K562 (cell line): ENCODE measurements around the gene PGGHG. TPM values are rescaled to one million over a fixed set of nuclear protein-coding genes. Genes with fewer than 3 reads are reported as not detected.
"Not testable (repeated sequence)": the region's sequence is repeated elsewhere in the genome, so short reads cannot be mapped to it uniquely, and the experiment has no call there.

ENCODE experiments used
- CTBP1 ChIP-seq: fragments of 450-650 bp; IDR thresholded peaks from 2 replicates; pipeline ENCODE4 v1.6.1; 2016; ENCODE audit warnings: borderline replicate concordance
- L3MBTL2 ChIP-seq: fragments of 450-650 bp; IDR thresholded peaks from 2 replicates; pipeline ENCODE4 v1.6.1; 2016; ENCODE audit warnings: mild to moderate bottlenecking, moderate library complexity
- MGA ChIP-seq: fragments of 450-650 bp; IDR thresholded peaks from 2 replicates; pipeline ENCODE4 v1.6.1; 2016; ENCODE audit warnings: mild to moderate bottlenecking, moderate library complexity
- MLLT1 ChIP-seq, 2 experiments: fragments of 450-650 bp; IDR thresholded peaks; 2 replicates each; pipeline ENCODE4 v1.6.1; 2016
- MTA3 ChIP-seq: fragments of 450-650 bp; formaldehyde crosslinking; IDR thresholded peaks from 2 replicates; pipeline ENCODE4 v1.6.1; 2017; ENCODE audit warnings: mild to moderate bottlenecking, borderline replicate concordance
- NR4A1 ChIP-seq, 2 experiments: fragments of 250-450 bp in 1 of 2; fragments of 450-650 bp in 1 of 2; sonication (Bioruptor Pico) in 1 of 2; IDR thresholded peaks; 2 replicates each; pipeline versions ENCODE4 v1.4.0 to v1.6.1; 2016 to 2020; ENCODE audit warnings: mild to moderate bottlenecking in 2 of 2, missing compliant biosample characterization in 1 of 2, missing genetic modification characterization in 1 of 2, moderate library complexity in 1 of 2
- NRF1 ChIP-seq, 2 experiments: fragments of 450-650 bp; IDR thresholded peaks in 1 of 2; conservative IDR thresholded peaks in 1 of 2; 2 replicates each; pipeline ENCODE4 v1.6.1; 2014; ENCODE audit warnings: mild to moderate bottlenecking in 2 of 2
- POLR2G ChIP-seq: fragments of 200-400 bp; formaldehyde crosslinking; IDR thresholded peaks from 2 replicates; pipeline ENCODE4 v1.6.1; 2017; ENCODE audit warnings: low read depth, mild to moderate bottlenecking, antibody characterized with exemption, low read length, moderate library complexity
- SUPT5H ChIP-seq: fragments of 450-650 bp; IDR thresholded peaks from 2 replicates; pipeline ENCODE4 v1.6.1; 2016
- polyA plus RNA-seq, 8 experiments: library from polyadenylated mRNA; depleted of rRNA in 4 of 8; stranded (reverse) in 5 of 8; unstranded in 3 of 8; fragments of >200 nt; fragmentation: Nextera tagmentation in 2 of 8; fragmentation: Illumina TruSeq in 1 of 8; extraction: Ambion mirVana in 2 of 8; extraction: Trizol in 1 of 8; gene quantifications; 2 replicates each; pipeline versions ENCODE4 v1.2.1 to v1.2.3, GENCODE V29; 2011 to 2014; ENCODE audit warnings: inconsistent platforms in 1 of 8, missing spikeins in 1 of 8
- total RNA-seq, 7 experiments: library from RNA; depleted of rRNA in 6 of 7; stranded (reverse); fragments of >200 nt in 6 of 7; fragmentation: Illumina TruSeq in 2 of 7; extraction: Trizol in 2 of 7; gene quantifications; 2 replicates each; pipeline versions ENCODE4 v1.2.1 to v1.2.3, GENCODE V29; 2011 to 2021; ENCODE audit warnings: low replicate concordance in 1 of 7
- TF ChIP-seq, protein P1 (sequence below), 2 experiments: IDR thresholded peaks; 2 replicates each; pipeline ENCODE4 v1.6.1; 2011; ENCODE audit warnings: borderline replicate concordance in 1 of 2, control low read depth in 1 of 2, low read depth in 1 of 2, low read length in 1 of 2, mild to moderate bottlenecking in 1 of 2, mixed read lengths in 1 of 2, moderate library complexity in 1 of 2; ENCODE audit not compliant: insufficient read depth in 1 of 2, insufficient read length in 1 of 2, poor library complexity in 1 of 2, severe bottlenecking in 1 of 2; ENCODE audit errors: extremely low read depth in 1 of 2

PGGHG gene
- total and polyA plus RNA-seq, 9 of the 15 experiments (the other 6 are each of a cell fraction or from before 2014, with no cell fraction given), result 0.38 to 85.1 (median 18.1) TPM

- peak; percentile 71; the same call in 1 of the 2 replicates for TF ChIP-seq MGA
- TF ChIP-seq, protein P1, sequence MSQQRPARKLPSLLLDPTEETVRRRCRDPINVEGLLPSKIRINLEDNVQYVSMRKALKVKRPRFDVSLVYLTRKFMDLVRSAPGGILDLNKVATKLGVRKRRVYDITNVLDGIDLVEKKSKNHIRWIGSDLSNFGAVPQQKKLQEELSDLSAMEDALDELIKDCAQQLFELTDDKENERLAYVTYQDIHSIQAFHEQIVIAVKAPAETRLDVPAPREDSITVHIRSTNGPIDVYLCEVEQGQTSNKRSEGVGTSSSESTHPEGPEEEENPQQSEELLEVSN (IDR thresholded peaks at IDR 0.05; ENCODE audit: borderline replicate concordance in 1 of 2, extremely low read depth in 1 of 2, insufficient read depth in 1 of 2, insufficient read length in 1 of 2, low read depth in 1 of 2, low read length in 1 of 2, poor library complexity in 1 of 2, severe bottlenecking in 1 of 2), result peak in 1 of 2 experiments; percentile 18
- TF ChIP-seq NRF1 (conservative IDR thresholded peaks at IDR 0.05 in 1 of 2, IDR thresholded peaks at IDR 0.05 in 1 of 2), result peak; percentile 11 to 35; a peak in 1 of 4 replicates
- TF ChIP-seq L3MBTL2, result peak; percentile 48; the same call in 1 of the 2 replicates
- 0 out of 4 replicates have a peak, but pooled peaks of 1 of the 2 experiments have one; percentile 39 for TF ChIP-seq MLLT1 (IDR thresholded peaks at IDR 0.05)
- peak; percentile 66 for TF ChIP-seq POLR2G
- peak; percentile 50 for TF ChIP-seq SUPT5H
- TF ChIP-seq NR4A1 (CRISPR knock-in tag; IDR thresholded peaks at IDR 0.05), result not testable (repeated sequence)
- TF ChIP-seq NR4A1 (tag; IDR thresholded peaks at IDR 0.05), result 0 out of 2 replicates have a peak, but pooled peaks have one; percentile 28
- peak; percentile 32; the same call in 1 of the 2 replicates for TF ChIP-seq MTA3
- peak; percentile 14; the same call in 1 of the 2 replicates for TF ChIP-seq CTBP1
These were observed 30.4 kb downstream of the PGGHG start (continued) for GRCh38 chr11:319121-319887.
